GM12878 (cell line): Measurements from ENCODE around the gene FNDC3B. TPM values are rescaled to one million over a fixed set of nuclear protein-coding genes. Genes with fewer than 3 reads are reported as not detected.

Experiments used
- ATAC-seq: fragments of 200-7000 bp; cut with Tn5 transposase; 3 replicates; pipeline ENCODE4 v1.9.1; 2020; ENCODE audit warnings: mild to moderate bottlenecking, moderate library complexity
- BruUV-seq: library from RNA; stranded (reverse); fragments of 400-500 nt; replicated peaks from 2 replicates; lab custom pipeline; 2021; lab: Mats Ljungman, UMichigan
- CTCF ChIA-PET: fragments of 300-600 bp; sonication (Branson Sonifier 250); formaldehyde crosslinking; extraction: SDS; loops from one replicate; lab custom pipeline; 2021; ENCODE audit warnings: inconsistent platforms; lab: Yijun Ruan, JAX
- POLR2A ChIA-PET: fragments of 350-600 bp; formaldehyde crosslinking; extraction: SDS; loops from one replicate; lab custom pipeline; 2021; ENCODE audit warnings: inconsistent platforms; lab: Charles Lee
- RAD21 ChIA-PET: fragments of 300-600 bp; sonication (Branson Sonifier 250); formaldehyde crosslinking; loops from one replicate; lab custom pipeline; 2023; ENCODE audit warnings: antibody characterized with exemption; ENCODE audit not compliant: unreplicated experiment; lab: Charles Lee
- SMC1A ChIA-PET: fragments of 300-600 bp; sonication (Branson Sonifier 250); formaldehyde crosslinking; loops from one replicate; lab custom pipeline; 2023; ENCODE audit not compliant: unreplicated experiment, uncharacterized antibody; lab: Charles Lee
- DNase-seq: peaks from one replicate; pipeline ENCODE4 v3.0.0-alpha.2; 2011; ENCODE audit warnings: low read depth, low spot score
- FAIRE-seq: peaks from 3 replicates; lab custom pipeline; 2011; peaks lifted over from hg19 to GRCh38; lab: Jason Lieb, UNC
- H2AFZ ChIP-seq: 2 replicates; pipeline ENCODE4 v1.6.0; 2011; ENCODE audit warnings: low read depth, low read length, control low read depth; ENCODE audit not compliant: control insufficient read depth
- H3K27ac ChIP-seq: 2 replicates; pipeline ENCODE4 v1.5.1; 2011; ENCODE audit warnings: control low read depth; ENCODE audit not compliant: control insufficient read depth, insufficient read depth
- H3K27me3 ChIP-seq, 2 experiments: replicated peaks in 1 of 2; 2 replicates each; pipeline versions ENCODE4 v1.6.0 to v1.6.1; 2011; ENCODE audit warnings: low read length in 1 of 2; ENCODE audit not compliant: control insufficient read depth in 2 of 2, insufficient read depth in 2 of 2
- H3K36me3 ChIP-seq, 2 experiments: 2 replicates each; pipeline ENCODE4 v1.5.1; 2011; ENCODE audit warnings: low read length in 1 of 2; ENCODE audit not compliant: control insufficient read depth in 2 of 2, insufficient read depth in 2 of 2
- H3K4me1 ChIP-seq: 2 replicates; pipeline ENCODE4 v1.6.1; 2011; ENCODE audit warnings: mild to moderate bottlenecking, low read length, moderate library complexity, mixed read lengths; ENCODE audit not compliant: control insufficient read depth, insufficient read depth
- H3K4me2 ChIP-seq: 2 replicates; pipeline ENCODE4 v1.6.0; 2011; ENCODE audit warnings: control low read depth; ENCODE audit not compliant: control insufficient read depth, insufficient read depth
- H3K4me3 ChIP-seq: fragments of 200-600 bp; sonication (generic); 2 replicates; pipeline ENCODE4 v1.5.1; 2016
- H3K79me2 ChIP-seq: 2 replicates; pipeline ENCODE4 v1.6.0; 2011; ENCODE audit warnings: low read length; ENCODE audit not compliant: control insufficient read depth, insufficient read depth
- H3K9ac ChIP-seq: 2 replicates; pipeline ENCODE4 v1.8.0; 2011; ENCODE audit warnings: low read length, control low read depth, mixed read lengths; ENCODE audit not compliant: control insufficient read depth, insufficient read depth
- H3K9me3 ChIP-seq: replicated peaks from 3 replicates; pipeline ENCODE4 v1.5.1; 2011; ENCODE audit warnings: mild to moderate bottlenecking, low read length; ENCODE audit not compliant: control insufficient read depth, insufficient read depth
- H4K20me1 ChIP-seq: 2 replicates; pipeline ENCODE4 v1.6.0; 2011; ENCODE audit not compliant: control insufficient read depth, insufficient read depth
- CREB1 ChIP-seq: IDR thresholded peaks from 2 replicates; pipeline ENCODE4 v1.6.1; 2012; ENCODE audit warnings: low read depth, mild to moderate bottlenecking, inconsistent platforms
- E2F4 ChIP-seq: IDR thresholded peaks from 2 replicates; pipeline ENCODE4 v1.6.1; 2012; ENCODE audit warnings: low read depth, low read length, improper control_type of control experiment
- HDAC2 ChIP-seq: fragments of 200-600 bp; sonication (generic); IDR thresholded peaks from 2 replicates; pipeline ENCODE4 v1.6.1; 2017
- HDAC6 ChIP-seq: fragments of 200-600 bp; sonication (generic); IDR thresholded peaks from one replicate; pipeline ENCODE4 v1.8.0; 2017; ENCODE audit warnings: antibody characterized with exemption; ENCODE audit not compliant: unreplicated experiment
- LARP7 ChIP-seq: fragments of 450-650 bp; IDR thresholded peaks from 2 replicates; pipeline ENCODE4 v1.6.1; 2017; ENCODE audit warnings: mild to moderate bottlenecking
- MTA3 ChIP-seq: IDR thresholded peaks from 2 replicates; pipeline ENCODE4 v1.6.1; 2012; ENCODE audit warnings: low read length, inconsistent platforms, borderline replicate concordance
- NBN ChIP-seq: fragments of 450-650 bp; IDR thresholded peaks from 2 replicates; pipeline ENCODE4 v1.6.1; 2016
- NFYA ChIP-seq: IDR thresholded peaks from 2 replicates; pipeline ENCODE4 v1.6.1; 2011; ENCODE audit warnings: low read depth, mild to moderate bottlenecking, low read length, improper control_type of control experiment, borderline replicate concordance
- RFX5 ChIP-seq: IDR thresholded peaks from 2 replicates; pipeline ENCODE4 v1.6.1; 2011; ENCODE audit warnings: low read depth, low read length, improper control_type of control experiment
- SPI1 ChIP-seq: IDR thresholded peaks from 2 replicates; pipeline ENCODE4 v1.6.1; 2011; ENCODE audit warnings: low read depth, mild to moderate bottlenecking, low read length, moderate library complexity, borderline replicate concordance; ENCODE audit not compliant: insufficient read depth
- ZNF207 ChIP-seq: fragments of 450-650 bp; IDR thresholded peaks from 2 replicates; pipeline ENCODE4 v1.6.1; 2014; ENCODE audit warnings: antibody characterized with exemption, mild to moderate bottlenecking, borderline replicate concordance
- WGBS: methylation state at CpG from one replicate; pipeline ENCODE4 v1.1.6; 2016; ENCODE audit warnings: low lambda C conversion rate; ENCODE audit not compliant: insufficient replicate concordance, insufficient coverage; ENCODE audit errors: missing lambda C conversion rate; 5-methylcytosine and 5-hydroxymethylcytosine counted together
- in situ Hi-C: fragments of 300-500 bp; cut with MboI; formaldehyde crosslinking; loops from 9 replicates; pipeline ENCODE4 v1.14.3; 2018; ENCODE audit warnings: mixed read lengths
- intact Hi-C: fragments of 100-400 bp; cut with micrococcal nuclease; formaldehyde crosslinking; loops from one replicate; pipeline ENCODE4 v1.14.2; 2022; ENCODE audit not compliant: unreplicated experiment
- polyA plus RNA-seq, 11 experiments: library from polyadenylated mRNA; depleted of rRNA in 4 of 11; unstranded in 6 of 11; stranded (reverse) in 5 of 11; fragments of >200 nt; fragmentation: Nextera tagmentation in 4 of 11; fragmentation: Illumina TruSeq in 1 of 11; extraction: Ambion mirVana in 4 of 11; extraction: Trizol in 1 of 11; gene quantifications; 1 replicate in 1 of 11; 2 replicates in 10 of 11; pipeline versions ENCODE4 v1.2.1 to v1.2.3, GENCODE V29; 2011 to 2016; ENCODE audit warnings: inconsistent platforms in 2 of 11, missing spikeins in 2 of 11, low read depth in 1 of 11
- total RNA-seq, 4 experiments: library from RNA; depleted of rRNA in 3 of 4; stranded (reverse); fragments of >200 nt in 3 of 4; fragmentation: Illumina TruSeq in 1 of 4; extraction: Trizol in 1 of 4; gene quantifications; 2 replicates each; pipeline versions ENCODE4 v1.2.1 to v1.2.3, GENCODE V29; 2013 to 2021
- TF ChIP-seq, protein P1 (sequence below): fragments of 450-650 bp; formaldehyde crosslinking; IDR thresholded peaks from 2 replicates; pipeline ENCODE4 v1.5.0; 2022; ENCODE audit warnings: mild to moderate bottlenecking, missing genetic modification characterization
- TF ChIP-seq, protein P2 (sequence below): IDR thresholded peaks from 2 replicates; pipeline ENCODE4 v1.6.1; 2012; ENCODE audit warnings: low read length, inconsistent platforms
- TF ChIP-seq, protein P3 (sequence below): fragments of 450-650 bp; IDR thresholded peaks from 2 replicates; pipeline ENCODE4 v1.6.1; 2017; ENCODE audit warnings: antibody characterized with exemption, mild to moderate bottlenecking, moderate library complexity

The FNDC3B gene
- total and polyA plus RNA-seq, 10 of the 15 experiments (the other 5 are each of a cell fraction or from before 2014, with no cell fraction given): 7.9 to 35.0 (median 18.5) TPM

- Histone ChIP-seq H3K4me3 (no peak overlapping the region), H3K36me3 (peaks cover 4 to 7% of the 10 kb centered on the region in 2 experiments), H3K27ac (no peak overlapping the region), H3K4me2 (no peak overlapping the region), H2AFZ (no peak overlapping the region), H3K79me2 (peaks cover 37% of the 10 kb centered on the region), H4K20me1 (no peaks in the 10 kb centered on the region), H3K9ac (no peak overlapping the region), H3K27me3 (no peaks in the 10 kb centered on the region), H3K4me1 (peaks cover 14% of the 10 kb centered on the region), H3K9me3 (no peaks in the 10 kb centered on the region; the same call in 2 of the 3 replicates)
- BruUV-seq: no TSS peak
- ATAC-seq (no peak), FAIRE-seq (no peak), DNase-seq (no peak)
- intact Hi-C loops: no loop called here
- in situ Hi-C loops: no loop called here
- POLR2A ChIA-PET: interaction anchor here (0.5 to 1.1 kb wide), 3 partner anchors 15 to 233 kb away, joined by 3 to 6 read pairs (median 3); no protein-coding TSS in a partner anchor
- CTCF ChIA-PET: no interaction called here
- WGBS: 97% methylated on average over 5 of the region's 5 CpGs
- RAD21 ChIA-PET: no interaction called here
- SMC1A ChIA-PET: interaction anchor here (1.6 to 15.1 kb wide), 5 partner anchors 9 to 54 kb away, joined by 3 to 169 read pairs (median 6); no protein-coding TSS in a partner anchor
- TF ChIP-seq HDAC6 (no peak), MTA3 (no peak), HDAC2 (no peak), NBN (no peak), RFX5 (no peak), CREB1 (no peak), NFYA (no peak), LARP7 (no peak), E2F4 (no peak), SPI1 (no peak), ZNF207 (no peak)
- TF ChIP-seq, protein P1, sequence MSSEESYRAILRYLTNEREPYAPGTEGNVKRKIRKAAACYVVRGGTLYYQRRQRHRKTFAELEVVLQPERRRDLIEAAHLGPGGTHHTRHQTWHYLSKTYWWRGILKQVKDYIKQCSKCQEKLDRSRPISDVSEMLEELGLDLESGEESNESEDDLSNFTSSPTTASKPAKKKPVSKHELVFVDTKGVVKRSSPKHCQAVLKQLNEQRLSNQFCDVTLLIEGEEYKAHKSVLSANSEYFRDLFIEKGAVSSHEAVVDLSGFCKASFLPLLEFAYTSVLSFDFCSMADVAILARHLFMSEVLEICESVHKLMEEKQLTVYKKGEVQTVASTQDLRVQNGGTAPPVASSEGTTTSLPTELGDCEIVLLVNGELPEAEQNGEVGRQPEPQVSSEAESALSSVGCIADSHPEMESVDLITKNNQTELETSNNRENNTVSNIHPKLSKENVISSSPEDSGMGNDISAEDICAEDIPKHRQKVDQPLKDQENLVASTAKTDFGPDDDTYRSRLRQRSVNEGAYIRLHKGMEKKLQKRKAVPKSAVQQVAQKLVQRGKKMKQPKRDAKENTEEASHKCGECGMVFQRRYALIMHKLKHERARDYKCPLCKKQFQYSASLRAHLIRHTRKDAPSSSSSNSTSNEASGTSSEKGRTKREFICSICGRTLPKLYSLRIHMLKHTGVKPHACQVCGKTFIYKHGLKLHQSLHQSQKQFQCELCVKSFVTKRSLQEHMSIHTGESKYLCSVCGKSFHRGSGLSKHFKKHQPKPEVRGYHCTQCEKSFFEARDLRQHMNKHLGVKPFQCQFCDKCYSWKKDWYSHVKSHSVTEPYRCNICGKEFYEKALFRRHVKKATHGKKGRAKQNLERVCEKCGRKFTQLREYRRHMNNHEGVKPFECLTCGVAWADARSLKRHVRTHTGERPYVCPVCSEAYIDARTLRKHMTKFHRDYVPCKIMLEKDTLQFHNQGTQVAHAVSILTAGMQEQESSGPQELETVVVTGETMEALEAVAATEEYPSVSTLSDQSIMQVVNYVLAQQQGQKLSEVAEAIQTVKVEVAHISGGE (CRISPR knock-in tag): no peak
- TF ChIP-seq, protein P2, sequence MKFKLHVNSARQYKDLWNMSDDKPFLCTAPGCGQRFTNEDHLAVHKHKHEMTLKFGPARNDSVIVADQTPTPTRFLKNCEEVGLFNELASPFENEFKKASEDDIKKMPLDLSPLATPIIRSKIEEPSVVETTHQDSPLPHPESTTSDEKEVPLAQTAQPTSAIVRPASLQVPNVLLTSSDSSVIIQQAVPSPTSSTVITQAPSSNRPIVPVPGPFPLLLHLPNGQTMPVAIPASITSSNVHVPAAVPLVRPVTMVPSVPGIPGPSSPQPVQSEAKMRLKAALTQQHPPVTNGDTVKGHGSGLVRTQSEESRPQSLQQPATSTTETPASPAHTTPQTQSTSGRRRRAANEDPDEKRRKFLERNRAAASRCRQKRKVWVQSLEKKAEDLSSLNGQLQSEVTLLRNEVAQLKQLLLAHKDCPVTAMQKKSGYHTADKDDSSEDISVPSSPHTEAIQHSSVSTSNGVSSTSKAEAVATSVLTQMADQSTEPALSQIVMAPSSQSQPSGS: no peak
- TF ChIP-seq, protein P3, sequence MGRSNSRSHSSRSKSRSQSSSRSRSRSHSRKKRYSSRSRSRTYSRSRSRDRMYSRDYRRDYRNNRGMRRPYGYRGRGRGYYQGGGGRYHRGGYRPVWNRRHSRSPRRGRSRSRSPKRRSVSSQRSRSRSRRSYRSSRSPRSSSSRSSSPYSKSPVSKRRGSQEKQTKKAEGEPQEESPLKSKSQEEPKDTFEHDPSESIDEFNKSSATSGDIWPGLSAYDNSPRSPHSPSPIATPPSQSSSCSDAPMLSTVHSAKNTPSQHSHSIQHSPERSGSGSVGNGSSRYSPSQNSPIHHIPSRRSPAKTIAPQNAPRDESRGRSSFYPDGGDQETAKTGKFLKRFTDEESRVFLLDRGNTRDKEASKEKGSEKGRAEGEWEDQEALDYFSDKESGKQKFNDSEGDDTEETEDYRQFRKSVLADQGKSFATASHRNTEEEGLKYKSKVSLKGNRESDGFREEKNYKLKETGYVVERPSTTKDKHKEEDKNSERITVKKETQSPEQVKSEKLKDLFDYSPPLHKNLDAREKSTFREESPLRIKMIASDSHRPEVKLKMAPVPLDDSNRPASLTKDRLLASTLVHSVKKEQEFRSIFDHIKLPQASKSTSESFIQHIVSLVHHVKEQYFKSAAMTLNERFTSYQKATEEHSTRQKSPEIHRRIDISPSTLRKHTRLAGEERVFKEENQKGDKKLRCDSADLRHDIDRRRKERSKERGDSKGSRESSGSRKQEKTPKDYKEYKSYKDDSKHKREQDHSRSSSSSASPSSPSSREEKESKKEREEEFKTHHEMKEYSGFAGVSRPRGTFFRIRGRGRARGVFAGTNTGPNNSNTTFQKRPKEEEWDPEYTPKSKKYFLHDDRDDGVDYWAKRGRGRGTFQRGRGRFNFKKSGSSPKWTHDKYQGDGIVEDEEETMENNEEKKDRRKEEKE: no peak
Observed at GRCh38 chr3:172082820-172083513, 43.6 kb downstream of the FNDC3B start.
